ENCODE data around the gene GSTA4. TPM values are rescaled to one million over a fixed set of nuclear protein-coding genes. Genes with fewer than 3 reads are reported as not detected.

The GSTA4 gene
- polyA plus RNA-seq, 1 experiment: 20.9 TPM

GRCh38 chr6:53015486-53015885 is 20.4 kb upstream of the GSTA4 start:
- ChIA-PET POLR2A (no interaction called here), CTCF (interaction anchor here (0.8 to 1.2 kb wide), 2 partner anchors 21 to 50 kb away, joined by 3 to 5 read pairs; partner anchors contain the start of gene GSTA4)
- H3K27me3 ChIP-seq (ENCODE audit: control insufficient read depth, insufficient read depth, low read length): no peaks in the 10 kb centered on the region
- no peak for TF ChIP-seq CTCF (IDR thresholded peaks at IDR 0.05; ENCODE audit: insufficient read depth, low read depth, low read length)
- DNase-seq (ENCODE audit: low read depth): no peak
- H3K4me3 ChIP-seq (ENCODE audit: low read depth, low read length): no peak overlapping the region
- H3K36me3 ChIP-seq (ENCODE audit: control insufficient read depth, insufficient read depth, low read length): peaks cover 18% of the 10 kb centered on the region

GRCh38 chr6:53014744-53015143 is 19.7 kb upstream of the GSTA4 start:
- ChIA-PET POLR2A (no interaction called here), CTCF (interaction anchor here (0.8 to 1.2 kb wide), 3 partner anchors 19 to 51 kb away, joined by 3 to 5 read pairs (median 5); partner anchors contain the start of gene GSTA4)
- peaks cover 23% of the 10 kb centered on the region for H3K36me3 ChIP-seq (ENCODE audit: control insufficient read depth, insufficient read depth, low read length)
- no peak for TF ChIP-seq CTCF (IDR thresholded peaks at IDR 0.05; ENCODE audit: insufficient read depth, low read depth, low read length)
- no peaks in the 10 kb centered on the region for H3K27me3 ChIP-seq (ENCODE audit: control insufficient read depth, insufficient read depth, low read length)
- peak; percentile 54 for DNase-seq (ENCODE audit: low read depth)
- H3K4me3 ChIP-seq (ENCODE audit: low read depth, low read length): no peak overlapping the region

- H3K36me3 ChIP-seq (ENCODE audit: control insufficient read depth, insufficient read depth, low read length): peaks cover 26% of the 10 kb centered on the region
- DNase-seq (ENCODE audit: low read depth): peak; percentile 54
- POLR2A ChIA-PET: no interaction called here
Observed at GRCh38 chr6:53014063-53014462, 19.0 kb upstream of the GSTA4 start.

GRCh38 chr6:53011979-53012378 is 16.9 kb upstream of the GSTA4 start:
- no peak for DNase-seq (ENCODE audit: low read depth)
- Histone ChIP-seq H3K4me3 (ENCODE audit: low read depth, low read length) (no peak overlapping the region), H3K27me3 (ENCODE audit: control insufficient read depth, insufficient read depth, low read length) (no peaks in the 10 kb centered on the region), H3K36me3 (ENCODE audit: control insufficient read depth, insufficient read depth, low read length) (peaks cover 23% of the 10 kb centered on the region)
- ChIA-PET CTCF (interaction anchor here (0.6 to 2.2 kb wide), 2 partner anchors 16 to 54 kb away, joined by 3 to 6 read pairs; no protein-coding TSS in a partner anchor), POLR2A (no interaction called here)
- TF ChIP-seq CTCF (IDR thresholded peaks at IDR 0.05; ENCODE audit: insufficient read depth, low read depth, low read length): no peak

More at GRCh38 chr6:53014063-53014462, 19.0 kb upstream of the GSTA4 start:
- CTCF ChIA-PET: interaction anchor here (0.9 to 2.2 kb wide), 2 partner anchors 18 to 20 kb away, joined by 5 to 6 read pairs; no protein-coding TSS in a partner anchor
- no peak for TF ChIP-seq CTCF (IDR thresholded peaks at IDR 0.05; ENCODE audit: insufficient read depth, low read depth, low read length)
- Histone ChIP-seq H3K27me3 (ENCODE audit: control insufficient read depth, insufficient read depth, low read length) (no peaks in the 10 kb centered on the region), H3K4me3 (ENCODE audit: low read depth, low read length) (no peak overlapping the region)

- ChIA-PET CTCF (interaction anchor here (1.1 kb wide), 1 partner anchor 14 kb away, joined by 3 read pairs; no protein-coding TSS in a partner anchor), POLR2A (no interaction called here)
- H3K4me3 ChIP-seq (ENCODE audit: low read depth, low read length): no peak overlapping the region
- peaks cover 27% of the 10 kb centered on the region for H3K36me3 ChIP-seq (ENCODE audit: control insufficient read depth, insufficient read depth, low read length)
- H3K27me3 ChIP-seq (ENCODE audit: control insufficient read depth, insufficient read depth, low read length): no peaks in the 10 kb centered on the region
- TF ChIP-seq CTCF (IDR thresholded peaks at IDR 0.05; ENCODE audit: insufficient read depth, low read depth, low read length): no peak
- DNase-seq (ENCODE audit: low read depth): no peak
Observed at GRCh38 chr6:53010504-53010903, 15.4 kb upstream of the GSTA4 start.

All from BJ (cell line).